Hepatocyte (in vitro differentiated cells): ENCODE data around the gene KCTD15.

Experiments used
- EZH2 ChIP-seq: fragments of 200-600 bp; sonication (generic); IDR thresholded peaks from 2 replicates; pipeline ENCODE4 v1.6.1; 2016; ENCODE audit warnings: antibody characterized with exemption, mild to moderate bottlenecking, borderline replicate concordance
- TF ChIP-seq, protein P1 (sequence below): fragments of 200-600 bp; sonication (generic); IDR thresholded peaks from 2 replicates; pipeline ENCODE4 v1.5.1; 2016; ENCODE audit warnings: antibody characterized with exemption, mild to moderate bottlenecking; ENCODE audit not compliant: poor library complexity

DNA sequence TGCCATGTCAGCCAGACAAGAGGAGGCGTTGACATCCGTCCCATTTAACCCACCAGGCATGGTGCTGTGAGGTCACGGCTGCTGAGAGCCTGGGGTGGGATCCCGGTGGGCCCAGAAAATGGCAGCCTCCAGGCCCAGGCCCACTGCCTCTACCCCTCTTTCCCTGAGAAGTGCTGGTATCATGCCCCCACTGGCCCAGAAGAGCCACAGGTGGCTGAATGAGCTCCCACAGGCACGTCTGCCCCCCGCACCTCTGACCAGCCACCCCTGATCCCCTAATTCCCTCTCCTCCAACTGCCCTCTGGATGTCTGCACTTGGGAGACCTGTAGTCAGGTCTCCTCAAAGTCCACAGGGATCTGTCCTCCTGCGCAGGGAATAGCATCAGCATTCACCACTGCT is 37.3 kb upstream of the KCTD15 start:
- TF ChIP-seq, protein P1, sequence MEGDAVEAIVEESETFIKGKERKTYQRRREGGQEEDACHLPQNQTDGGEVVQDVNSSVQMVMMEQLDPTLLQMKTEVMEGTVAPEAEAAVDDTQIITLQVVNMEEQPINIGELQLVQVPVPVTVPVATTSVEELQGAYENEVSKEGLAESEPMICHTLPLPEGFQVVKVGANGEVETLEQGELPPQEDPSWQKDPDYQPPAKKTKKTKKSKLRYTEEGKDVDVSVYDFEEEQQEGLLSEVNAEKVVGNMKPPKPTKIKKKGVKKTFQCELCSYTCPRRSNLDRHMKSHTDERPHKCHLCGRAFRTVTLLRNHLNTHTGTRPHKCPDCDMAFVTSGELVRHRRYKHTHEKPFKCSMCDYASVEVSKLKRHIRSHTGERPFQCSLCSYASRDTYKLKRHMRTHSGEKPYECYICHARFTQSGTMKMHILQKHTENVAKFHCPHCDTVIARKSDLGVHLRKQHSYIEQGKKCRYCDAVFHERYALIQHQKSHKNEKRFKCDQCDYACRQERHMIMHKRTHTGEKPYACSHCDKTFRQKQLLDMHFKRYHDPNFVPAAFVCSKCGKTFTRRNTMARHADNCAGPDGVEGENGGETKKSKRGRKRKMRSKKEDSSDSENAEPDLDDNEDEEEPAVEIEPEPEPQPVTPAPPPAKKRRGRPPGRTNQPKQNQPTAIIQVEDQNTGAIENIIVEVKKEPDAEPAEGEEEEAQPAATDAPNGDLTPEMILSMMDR, result no peak
- no peak for TF ChIP-seq EZH2
